Stimulated activated CD8-positive, alpha-beta memory T cell treated with anti-CD3 and anti-CD28 coated beads, Interleukin-4, amount 100 ng/mL, for 48 hours (primary cell): Measurements from ENCODE around the gene ABHD5.

Experiments
- DNase-seq: peaks from one replicate; pipeline ENCODE4 v3.0.0-alpha.2; 2020

ABHD5 gene

DNA sequence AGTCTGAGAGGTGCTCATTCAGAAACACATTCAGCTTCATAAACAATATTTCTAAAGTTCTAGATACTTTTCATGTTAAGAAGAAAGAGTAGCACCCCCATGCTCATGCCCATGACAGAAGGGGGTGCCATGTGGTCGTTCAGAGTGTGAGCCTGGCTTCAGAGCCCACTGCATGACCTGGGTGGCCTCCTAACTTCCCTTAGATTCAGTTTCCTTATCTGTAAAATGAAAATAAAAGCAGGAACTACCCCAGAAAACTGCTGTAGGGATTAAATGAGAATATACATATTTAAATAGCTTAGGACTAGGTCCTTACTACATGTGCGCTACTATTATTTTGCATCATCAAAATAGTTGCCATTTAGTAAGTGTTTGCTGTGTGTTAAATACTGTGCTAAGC is 69.2 kb downstream of the ABHD5 start:
- DNase-seq = no peak

DNA sequence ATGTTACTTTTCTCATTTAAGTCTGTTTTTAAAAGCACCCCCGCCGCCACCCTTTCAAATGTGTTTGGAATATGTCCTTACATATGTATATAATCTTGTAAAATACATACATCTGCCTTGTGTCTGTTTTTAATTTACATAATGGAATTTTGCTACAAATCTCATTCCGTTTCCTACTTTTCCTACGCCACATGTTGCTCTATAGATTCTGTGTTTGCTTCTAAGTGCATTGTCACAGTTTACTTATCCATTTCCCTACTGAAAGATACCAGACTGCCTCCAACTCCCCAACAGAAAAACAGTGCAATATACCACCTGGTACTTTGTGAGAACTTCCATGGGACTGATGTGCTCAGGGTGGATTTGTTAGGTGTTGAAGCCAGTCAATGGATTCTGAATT is 70.2 kb downstream of the ABHD5 start:
- no peak for DNase-seq

DNA sequence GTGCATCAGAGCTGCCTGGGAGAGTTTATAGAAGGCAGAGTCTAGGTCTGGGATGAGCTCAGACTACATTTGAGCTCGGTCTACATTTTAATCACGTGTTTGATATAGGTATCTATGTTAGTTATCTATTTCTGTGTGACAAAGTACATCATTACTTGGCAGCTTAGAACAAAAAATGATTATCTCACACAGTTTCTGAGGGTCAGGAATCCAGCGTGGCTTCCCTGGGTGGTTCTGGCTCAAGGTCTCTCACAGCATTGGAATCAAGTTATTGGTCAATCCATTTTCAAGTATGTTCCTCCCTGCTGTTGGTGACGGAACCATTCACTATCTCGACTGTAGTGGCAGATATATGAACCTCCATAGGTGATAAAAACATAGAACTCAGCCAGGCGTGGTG is 71.7 kb downstream of the ABHD5 start:
- DNase-seq = no peak

DNA sequence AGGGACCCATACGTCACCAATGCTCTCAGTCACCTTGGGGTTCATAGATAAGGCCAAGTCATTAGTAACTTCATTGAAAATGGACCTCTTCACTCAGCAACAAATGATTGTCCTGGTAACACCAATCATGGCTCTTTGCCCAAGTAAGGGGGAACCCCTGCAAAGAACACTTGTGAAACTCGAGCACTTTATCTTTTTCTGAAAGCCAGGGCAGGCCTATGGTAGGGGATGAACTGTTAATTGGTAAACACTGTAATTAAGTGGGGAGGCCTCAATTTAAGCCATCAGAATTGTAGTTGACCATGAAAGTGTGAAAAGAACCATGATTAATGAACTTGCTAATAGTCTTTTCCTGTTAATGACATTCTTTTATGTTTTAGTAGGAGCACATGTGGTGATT is 73.3 kb downstream of the ABHD5 start:
- no peak for DNase-seq

DNA sequence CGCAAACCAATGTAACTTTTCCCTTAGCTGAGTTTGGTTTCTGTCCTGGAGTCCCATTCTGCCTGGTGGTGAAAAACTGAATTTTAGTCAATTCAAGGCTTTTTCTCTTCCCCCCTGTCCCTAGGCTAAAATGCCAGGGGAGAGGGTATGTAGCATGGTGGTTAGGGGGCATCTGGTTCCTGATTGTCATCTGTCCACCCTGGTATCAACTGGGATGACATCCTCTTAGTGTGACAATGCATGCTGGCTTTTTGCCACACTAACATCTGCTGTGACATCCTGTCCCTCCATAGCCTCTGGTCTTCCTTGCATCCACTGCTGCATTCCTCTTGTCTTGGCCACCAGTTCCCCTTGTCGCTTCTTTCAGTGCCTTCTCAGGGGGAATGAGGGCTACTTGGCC is 73.7 kb downstream of the ABHD5 start:
- no peak for DNase-seq

DNA sequence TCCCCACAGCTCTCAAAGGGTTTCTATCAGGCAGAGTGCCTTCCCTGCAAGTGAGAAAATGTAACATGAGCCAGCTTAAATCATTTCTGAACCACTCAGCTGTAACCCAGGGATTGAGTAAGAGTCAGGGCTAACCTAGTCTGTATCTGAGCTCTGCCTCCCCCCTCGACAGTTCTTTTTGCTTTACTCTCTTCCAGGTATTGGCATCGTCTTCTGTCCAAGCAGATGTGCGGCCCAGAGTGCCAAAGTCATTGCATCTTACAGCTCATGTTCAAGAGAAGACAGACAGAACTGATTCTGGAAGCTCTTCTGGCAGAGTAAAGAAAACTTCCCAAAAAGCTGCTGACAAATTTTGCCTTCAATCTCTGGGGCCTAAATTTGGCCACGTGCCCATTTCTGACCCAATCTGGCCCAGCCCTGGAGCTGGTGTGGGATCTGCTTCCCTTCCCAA is 74.8 kb downstream of the ABHD5 start:
- no peak for DNase-seq

DNA sequence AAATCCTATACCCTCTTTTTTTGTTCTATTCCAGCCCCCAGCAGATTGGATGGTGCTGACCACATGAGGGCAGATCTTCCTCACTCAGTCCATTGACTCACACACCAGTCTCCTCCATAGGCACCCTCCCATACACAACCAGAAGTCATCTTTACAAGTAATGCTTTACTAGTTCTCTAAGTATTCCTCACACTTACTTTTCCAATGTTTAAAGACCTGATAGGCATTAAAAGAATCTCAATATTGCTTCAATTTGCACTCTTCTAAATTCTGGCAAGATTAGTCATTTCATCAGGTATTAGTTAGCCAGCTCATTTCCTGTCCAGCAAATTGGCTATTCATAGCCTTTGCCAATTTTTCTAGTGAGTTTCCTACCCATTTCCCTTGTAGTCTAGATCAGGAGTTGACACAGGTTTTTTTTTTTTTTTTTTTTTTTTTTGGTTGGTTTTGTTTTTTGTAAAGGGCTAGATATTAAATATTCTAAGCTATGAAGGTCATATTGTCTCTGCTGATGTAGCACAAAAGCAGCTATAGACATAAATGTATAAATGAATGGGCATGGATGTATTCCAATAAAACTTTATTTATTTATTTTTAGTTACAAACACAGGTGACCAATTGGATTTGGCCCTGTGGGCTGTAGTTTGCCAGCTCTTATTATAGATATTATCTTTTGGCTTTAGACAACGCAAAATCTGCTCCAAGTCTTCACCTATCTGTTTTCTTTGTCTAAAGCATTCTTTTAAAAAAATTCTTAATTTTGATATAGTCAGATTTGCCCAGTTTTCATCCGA is 76.1 kb downstream of the ABHD5 start:
- DNase-seq = no peak

DNA sequence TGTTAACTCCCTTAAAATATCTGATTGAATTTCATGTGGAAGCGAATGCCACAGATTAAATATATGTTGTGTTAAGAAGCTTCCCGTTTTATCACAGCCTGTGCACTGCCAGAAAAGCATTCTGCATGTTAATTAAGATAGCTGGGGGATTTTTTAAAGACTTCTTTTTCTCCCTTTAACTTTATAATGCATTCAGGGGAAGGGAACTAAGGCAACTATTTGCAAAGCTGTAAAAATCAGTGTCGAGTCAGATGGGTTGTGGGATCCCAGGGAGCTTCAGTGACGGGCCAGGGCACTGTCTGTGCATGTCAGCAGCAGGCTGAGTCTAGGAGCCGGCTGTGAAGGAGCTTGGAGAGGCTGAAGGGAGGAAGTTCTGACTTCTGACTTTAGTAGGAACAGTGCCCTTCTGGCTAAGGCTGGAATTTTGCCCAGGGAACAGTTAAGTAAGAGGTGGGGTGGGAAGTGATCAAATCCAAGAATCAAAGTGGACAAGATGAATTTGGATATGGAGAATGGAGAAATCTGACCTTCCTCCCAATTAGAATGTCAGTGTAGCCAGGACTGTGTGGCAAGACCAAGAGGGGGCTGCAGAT is 77.7 kb downstream of the ABHD5 start:
- no peak for DNase-seq

DNA sequence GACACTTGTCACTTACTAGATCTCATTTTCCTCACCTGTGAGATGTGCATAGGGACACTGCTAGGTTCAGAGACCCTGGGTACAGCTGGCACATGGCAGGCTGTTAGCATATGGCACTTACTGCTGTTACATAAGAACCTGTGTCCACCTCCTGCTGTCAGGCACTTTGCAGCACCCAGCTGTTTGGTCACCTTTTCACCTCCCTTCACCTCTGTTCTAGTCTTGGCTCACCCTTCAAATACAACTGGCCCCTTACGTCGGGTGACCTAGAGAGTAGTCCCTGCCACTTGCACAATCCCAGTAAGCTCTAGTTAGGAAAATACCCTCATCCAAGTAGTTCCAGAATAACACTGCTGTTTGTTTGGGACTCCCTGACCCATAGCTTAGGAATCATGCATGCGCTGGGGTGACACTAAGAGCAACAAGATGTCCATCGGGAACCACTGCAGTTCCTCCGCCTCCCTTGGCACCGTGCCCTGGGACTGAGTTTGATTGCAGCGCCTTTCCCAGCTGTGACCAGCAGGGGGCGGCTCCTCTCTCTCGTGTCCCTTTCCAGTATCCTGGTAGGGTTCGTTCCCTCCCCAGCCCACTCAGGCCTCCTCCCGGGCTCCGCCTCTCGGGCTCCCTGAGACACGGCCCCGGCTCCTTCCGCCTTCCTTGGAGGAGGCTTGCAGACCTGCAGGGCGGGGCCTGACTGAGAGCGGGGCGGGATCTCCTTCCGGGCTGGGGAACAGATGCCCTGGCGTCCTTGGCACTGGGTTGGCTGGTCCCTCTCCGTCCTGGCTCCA is 78.6 kb downstream of the ABHD5 start:
- peak; percentile 92 for DNase-seq

DNA sequence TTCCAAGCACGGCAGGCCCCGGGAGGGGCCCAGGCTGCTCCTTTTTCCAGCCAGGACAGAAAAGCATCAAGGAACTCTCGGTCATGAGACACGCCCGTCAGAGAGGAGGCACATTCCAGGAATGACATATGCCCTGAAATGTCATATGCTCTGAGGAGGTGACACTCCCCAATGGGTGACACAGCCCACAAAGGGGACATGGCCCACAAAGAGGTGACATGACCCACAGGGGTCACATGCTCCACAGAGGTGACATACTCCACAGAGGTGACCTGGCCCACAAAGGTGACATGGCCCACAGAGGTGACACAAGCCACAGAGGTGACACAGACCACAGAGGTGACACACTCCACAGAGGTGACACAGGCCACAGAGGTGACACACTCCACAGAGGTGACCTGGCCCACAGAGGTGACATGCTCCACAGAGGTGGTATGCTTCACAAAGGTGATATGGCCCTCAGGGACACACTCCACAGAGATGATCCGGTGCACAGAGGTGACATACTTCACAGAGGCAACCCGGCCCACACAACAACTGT is 79.2 kb downstream of the ABHD5 start:
- peak; percentile 45 for DNase-seq

DNA sequence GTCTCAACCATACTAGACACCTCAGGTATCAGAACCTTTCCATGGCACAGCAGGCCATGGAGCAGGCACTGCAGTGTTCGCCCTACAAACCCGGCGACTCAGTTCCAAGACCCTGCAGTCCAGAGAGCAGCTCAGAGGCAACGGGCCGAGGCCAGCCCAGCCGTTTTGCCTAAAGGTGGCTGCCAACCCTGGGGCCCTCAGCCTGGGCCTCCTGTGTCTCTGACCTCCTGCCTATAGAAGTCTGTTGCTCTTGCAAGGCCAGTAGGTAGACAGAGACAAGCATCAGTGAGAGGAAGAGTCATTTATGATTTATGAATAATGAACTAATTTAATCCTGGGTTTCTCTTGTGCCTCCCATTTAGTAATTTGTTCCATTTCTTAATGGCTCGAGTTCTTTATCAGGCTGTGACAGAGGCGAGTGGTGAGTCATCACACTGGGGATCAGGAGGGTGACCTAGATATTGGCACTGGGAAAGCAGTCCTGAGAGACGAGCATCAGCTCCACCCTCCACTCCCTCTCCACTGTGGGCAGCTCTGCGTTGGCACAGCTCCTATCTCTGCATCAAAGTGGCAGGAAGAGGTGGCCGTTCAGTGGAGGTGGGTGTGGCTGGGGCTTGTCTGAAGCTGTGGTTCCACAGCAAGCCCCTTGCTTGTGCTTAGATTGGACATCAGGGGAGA is 79.8 kb downstream of the ABHD5 start:
- peak; percentile 39 for DNase-seq

DNA sequence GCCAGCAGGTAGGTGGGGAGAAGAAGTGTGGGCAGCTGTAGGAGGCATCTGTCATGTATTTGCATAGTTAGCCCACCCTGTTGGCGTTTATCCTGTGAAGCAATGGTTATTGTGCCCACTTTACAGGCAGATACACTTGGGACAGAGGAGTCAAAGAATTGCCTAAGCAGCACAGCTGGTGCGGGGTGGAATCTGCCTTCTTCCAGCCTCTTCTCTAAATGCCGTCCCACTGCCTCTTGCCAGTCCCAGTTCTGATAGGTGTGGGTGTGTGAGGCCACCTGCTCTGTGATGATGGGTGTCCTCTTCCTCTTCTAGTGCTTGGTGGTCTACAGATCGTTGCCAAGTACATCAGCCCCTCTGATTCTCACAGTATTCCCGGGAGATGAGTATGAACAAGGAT is 80.9 kb downstream of the ABHD5 start:
- DNase-seq = no peak

DNA sequence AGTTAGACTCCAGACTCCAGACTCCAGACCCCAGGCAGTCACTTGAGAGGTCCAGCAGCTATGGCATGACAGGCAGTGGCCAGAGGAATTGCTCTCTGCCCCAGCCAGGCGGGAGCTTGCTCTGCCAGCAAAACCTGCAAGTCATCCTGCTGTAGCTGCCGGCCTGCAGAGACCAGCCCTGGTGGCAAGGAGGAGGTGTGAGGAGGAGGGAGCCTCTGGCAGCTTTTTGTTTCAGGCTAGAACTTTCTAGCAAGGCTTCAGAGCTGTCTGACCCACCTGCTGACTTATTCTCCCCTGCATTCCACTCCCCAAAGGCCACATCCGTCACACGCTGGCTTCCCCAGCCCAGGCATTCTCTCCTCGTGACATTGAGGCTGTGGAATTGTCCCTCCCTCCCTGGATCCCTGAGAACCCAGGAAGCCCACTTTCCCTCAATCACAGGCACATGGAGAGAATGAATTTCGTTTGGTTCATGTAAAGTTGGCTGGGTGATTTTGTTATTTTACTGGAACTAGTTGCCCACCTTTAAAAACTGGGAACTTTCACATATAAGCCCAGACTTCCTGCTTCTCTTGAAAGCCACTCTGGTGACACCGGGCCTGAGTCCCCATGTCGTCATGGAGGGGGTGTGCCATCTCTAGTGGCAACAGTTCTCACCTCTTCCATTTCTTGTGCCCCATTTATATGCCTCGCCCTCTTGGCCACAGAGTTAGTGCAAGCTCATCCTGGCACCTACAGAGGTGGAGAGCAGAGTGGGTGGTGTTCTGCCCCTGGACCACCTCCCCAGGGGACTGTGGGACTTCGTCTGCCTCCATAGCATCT is 82.7 kb downstream of the ABHD5 start:
- peak; percentile 36 for DNase-seq

DNA sequence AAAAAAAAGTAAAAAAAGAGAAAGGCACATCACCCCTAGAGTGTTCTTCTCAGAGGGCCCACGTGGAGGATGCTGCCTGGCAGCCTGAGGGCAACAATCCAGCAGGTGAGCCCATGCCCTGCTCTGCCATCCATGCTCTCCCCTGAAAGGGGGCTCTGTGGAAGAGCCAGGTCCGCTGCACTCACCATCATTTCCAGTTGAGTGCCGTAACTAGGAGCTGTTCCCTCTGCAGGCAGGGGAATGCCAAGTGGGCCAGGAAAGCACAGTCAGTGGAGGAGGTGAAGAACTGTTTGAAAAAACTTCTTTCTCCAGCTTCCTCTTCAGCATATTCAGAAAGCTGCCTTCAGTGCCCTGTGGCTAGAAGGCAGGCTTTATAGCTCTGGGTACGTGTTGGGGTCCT is 84.1 kb downstream of the ABHD5 start:
- DNase-seq = no peak

DNA sequence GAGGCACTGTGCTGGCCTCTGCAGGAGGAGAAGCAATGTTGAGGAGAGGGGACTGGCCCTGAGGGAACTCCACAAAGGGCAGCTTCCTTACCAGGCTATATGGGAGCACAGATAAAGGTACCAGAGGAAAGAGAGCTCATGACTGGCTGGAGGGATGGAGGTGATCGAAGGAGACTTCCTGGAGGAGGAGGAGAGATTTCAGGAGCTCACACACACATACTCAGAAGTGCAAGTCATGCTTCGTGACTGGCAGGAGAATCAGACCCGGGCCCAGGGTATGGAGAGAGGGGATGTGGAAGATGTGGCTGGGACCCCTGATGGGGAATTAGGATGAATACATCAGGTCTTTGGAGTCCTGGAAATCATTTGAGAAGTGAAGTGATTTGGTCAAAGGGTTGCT is 85.4 kb downstream of the ABHD5 start:
- no peak for DNase-seq

DNA sequence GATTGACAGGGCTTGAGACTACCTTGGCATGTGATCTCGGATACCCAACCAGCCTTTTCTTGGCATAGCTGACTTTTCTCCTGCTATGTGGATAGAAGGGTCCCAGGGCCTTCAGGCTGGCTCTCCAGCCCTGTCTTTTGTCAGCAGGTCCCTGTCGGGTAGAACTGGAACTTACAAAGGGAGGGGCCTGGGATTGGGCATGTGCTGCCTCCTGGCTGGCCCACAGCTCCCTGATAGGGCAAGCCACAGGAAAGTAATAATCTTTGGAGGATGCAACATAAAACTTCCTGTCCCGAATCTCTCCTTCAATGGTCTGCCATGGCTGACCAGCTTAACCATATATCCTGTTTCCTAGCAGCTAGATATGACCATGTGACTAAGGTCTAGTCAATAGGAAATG is 89.1 kb downstream of the ABHD5 start:
- DNase-seq = no peak

DNA sequence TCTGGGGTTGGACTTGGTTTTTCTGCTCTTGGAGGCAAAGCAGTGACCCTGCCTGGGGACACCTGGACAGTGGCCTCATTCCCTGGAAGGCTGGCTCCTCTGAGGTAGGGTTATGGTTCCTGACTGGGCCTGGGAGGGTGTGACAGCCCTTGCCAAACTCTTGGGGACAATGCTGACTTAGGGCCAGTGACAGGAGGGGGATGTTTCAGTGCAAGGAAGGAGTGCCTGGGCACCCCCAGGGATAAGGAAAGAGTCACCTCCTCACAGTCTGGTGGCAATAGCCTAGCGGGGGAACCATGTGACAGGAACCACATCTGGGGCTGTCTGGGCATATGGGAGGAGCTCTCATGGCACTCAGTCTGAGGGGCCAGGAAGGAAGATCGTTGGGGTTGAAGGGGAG is 91.8 kb downstream of the ABHD5 start:
- DNase-seq = no peak
